Measurements from ENCODE around the gene INAVA.

The INAVA gene

GRCh38 chr1:200894712-200895442, at the start of gene INAVA:
TSS of gene INAVA (plus strand) at chr1:200894900. CDS start at chr1:200898401, 3,501 bp downstream.
- no peak within 1 kb of the TSS for H3K27ac ChIP-seq
- DNase-seq (ENCODE audit: low spot score) = no peak
- no peak for TF ChIP-seq CTCF (IDR thresholded peaks at IDR 0.05)
- H3K4me3 ChIP-seq = no peak within 1 kb of the TSS

DNA sequence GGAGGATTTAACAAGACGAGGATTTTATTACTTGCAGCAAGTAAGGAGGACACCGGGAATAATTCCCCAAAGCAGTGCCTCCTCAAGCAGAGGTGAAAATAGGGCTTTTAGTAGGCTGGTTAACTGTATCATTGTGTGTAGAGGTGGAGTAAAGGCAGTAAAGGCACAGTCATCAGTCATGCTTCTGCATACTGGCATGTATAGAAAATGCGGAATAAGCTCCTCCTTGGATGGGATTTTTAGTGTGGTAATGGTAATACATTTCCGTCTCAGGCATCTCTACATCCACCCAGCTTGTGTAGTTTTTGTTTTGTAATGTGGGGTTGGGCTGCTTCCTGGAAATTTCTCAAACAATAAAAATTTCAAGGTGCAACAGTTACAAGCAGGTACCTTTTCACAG, 49.3 kb upstream of the INAVA start:
- H3K27ac ChIP-seq = no peak overlapping the region
- no peak for TF ChIP-seq CTCF (IDR thresholded peaks at IDR 0.05)
- no peak overlapping the region for H3K4me3 ChIP-seq
- no peak for DNase-seq (ENCODE audit: low spot score)

GRCh38 chr1:200846398-200846797, 48.3 kb upstream of the INAVA start:
- H3K27ac ChIP-seq = no peak overlapping the region
- TF ChIP-seq CTCF (IDR thresholded peaks at IDR 0.05) = no peak
- no peak overlapping the region for H3K4me3 ChIP-seq
- no peak for DNase-seq (ENCODE audit: low spot score)

GRCh38 chr1:200849430-200849829, 45.3 kb upstream of the INAVA start:
- Histone ChIP-seq H3K27ac (no peak overlapping the region), H3K4me3 (no peak overlapping the region)
- TF ChIP-seq CTCF (IDR thresholded peaks at IDR 0.05) = no peak
- no peak for DNase-seq (ENCODE audit: low spot score)

DNA sequence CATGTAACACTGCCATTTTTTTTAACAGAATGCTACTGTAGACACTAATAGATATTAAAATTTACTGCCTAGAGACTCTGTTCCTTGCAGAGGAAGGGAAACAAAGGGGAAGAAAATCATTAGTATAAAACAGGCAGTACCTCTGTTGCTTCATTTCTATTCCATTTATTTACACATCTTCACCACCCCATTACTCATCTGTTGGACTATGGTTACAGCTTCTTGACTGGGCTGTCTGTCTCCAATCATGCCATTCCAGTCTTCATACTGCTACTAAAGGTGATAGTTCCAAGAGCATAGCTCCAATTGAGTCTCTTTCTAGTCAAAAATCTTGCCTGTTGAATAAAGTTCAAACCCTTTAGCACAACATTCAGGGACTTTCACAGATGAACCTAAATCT, 44.1 kb upstream of the INAVA start:
- no peak for DNase-seq (ENCODE audit: low spot score)

GRCh38 chr1:200856716-200857357, 37.9 kb upstream of the INAVA start:
- TF ChIP-seq CTCF (IDR thresholded peaks at IDR 0.05) = no peak
- DNase-seq (ENCODE audit: low spot score) = no peak
- no peak overlapping the region for H3K27ac ChIP-seq
- H3K4me3 ChIP-seq = no peak overlapping the region

More for the DNA sequence above, 44.1 kb upstream of the INAVA start:
- no peak overlapping the region for H3K27ac ChIP-seq
- no peak overlapping the region for H3K4me3 ChIP-seq
- TF ChIP-seq CTCF (IDR thresholded peaks at IDR 0.05) = no peak

- Histone ChIP-seq H3K4me3 (no peak overlapping the region), H3K27ac (no peak overlapping the region)
- no peak for DNase-seq (ENCODE audit: low spot score)
- no peak for TF ChIP-seq CTCF (IDR thresholded peaks at IDR 0.05)
Measured at GRCh38 chr1:200857804-200858203, 36.9 kb upstream of the INAVA start.
